ENCODE data around the gene GNAO1. TPM values are rescaled to one million over a fixed set of nuclear protein-coding genes. Genes with fewer than 3 reads are reported as not detected.

The GNAO1 gene
- total and polyA plus RNA-seq, 2 of the 13 experiments (the other 11 are each of a cell fraction or from before 2014, with no cell fraction given): not detected

- TF ChIP-seq KLF13 (CRISPR knock-in tag; IDR thresholded peaks at IDR 0.05) (no peak), FOXP4 (CRISPR knock-in tag; IDR thresholded peaks at IDR 0.05) (peak; percentile 52; the same call in 1 of the 2 replicates), ZNF484 (CRISPR knock-in tag; IDR thresholded peaks at IDR 0.05; ENCODE audit: borderline replicate concordance, low read depth) (no peak), ATF1 (CRISPR knock-in tag; IDR thresholded peaks at IDR 0.05) (no peak), TOPORS (CRISPR knock-in tag; IDR thresholded peaks at IDR 0.05) (no peak), KLF12 (CRISPR knock-in tag; IDR thresholded peaks at IDR 0.05; ENCODE audit: borderline replicate concordance) (no peak), TCF7 (IDR thresholded peaks at IDR 0.05; ENCODE audit: low read depth) (no peak), ZFP36 (IDR thresholded peaks at IDR 0.05; ENCODE audit: borderline replicate concordance, low read depth, low read length, partially characterized antibody) (no peak), MLXIP (CRISPR knock-in tag; IDR thresholded peaks at IDR 0.05; ENCODE audit: borderline replicate concordance) (no peak), ZFP36L1 (CRISPR knock-in tag; IDR thresholded peaks at IDR 0.05) (no peak), PHF8 (CRISPR knock-in tag; IDR thresholded peaks at IDR 0.05) (no peak), SETDB1 (CRISPR knock-in tag; IDR thresholded peaks at IDR 0.05; ENCODE audit: borderline replicate concordance) (no peak), NR1H2 (CRISPR knock-in tag; IDR thresholded peaks at IDR 0.05; ENCODE audit: borderline replicate concordance, low read depth) (0 out of 2 replicates have a peak, but pooled peaks have one; percentile 13), RBM39 (IDR thresholded peaks at IDR 0.05; ENCODE audit: low read depth, low read length, poor library complexity, severe bottlenecking) (no peak), NFKBIZ (CRISPR knock-in tag; IDR thresholded peaks at IDR 0.05) (no peak), HMG20B (CRISPR knock-in tag; conservative IDR thresholded peaks at IDR 0.05) (no peak), LRRFIP1 (CRISPR knock-in tag; conservative IDR thresholded peaks at IDR 0.05) (no peak), PREB (CRISPR knock-in tag; IDR thresholded peaks at IDR 0.05) (no peak)
- TF ChIP-seq, protein P1, sequence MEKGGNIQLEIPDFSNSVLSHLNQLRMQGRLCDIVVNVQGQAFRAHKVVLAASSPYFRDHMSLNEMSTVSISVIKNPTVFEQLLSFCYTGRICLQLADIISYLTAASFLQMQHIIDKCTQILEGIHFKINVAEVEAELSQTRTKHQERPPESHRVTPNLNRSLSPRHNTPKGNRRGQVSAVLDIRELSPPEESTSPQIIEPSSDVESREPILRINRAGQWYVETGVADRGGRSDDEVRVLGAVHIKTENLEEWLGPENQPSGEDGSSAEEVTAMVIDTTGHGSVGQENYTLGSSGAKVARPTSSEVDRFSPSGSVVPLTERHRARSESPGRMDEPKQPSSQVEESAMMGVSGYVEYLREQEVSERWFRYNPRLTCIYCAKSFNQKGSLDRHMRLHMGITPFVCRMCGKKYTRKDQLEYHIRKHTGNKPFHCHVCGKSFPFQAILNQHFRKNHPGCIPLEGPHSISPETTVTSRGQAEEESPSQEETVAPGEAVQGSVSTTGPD (CRISPR knock-in tag; IDR thresholded peaks at IDR 0.05): no peak
Observed at GRCh38 chr16:56263711-56264608, 72.7 kb downstream of the GNAO1 start (continued).

All from HepG2 (cell line).